ENCODE data around the gene RFK.

DNA sequence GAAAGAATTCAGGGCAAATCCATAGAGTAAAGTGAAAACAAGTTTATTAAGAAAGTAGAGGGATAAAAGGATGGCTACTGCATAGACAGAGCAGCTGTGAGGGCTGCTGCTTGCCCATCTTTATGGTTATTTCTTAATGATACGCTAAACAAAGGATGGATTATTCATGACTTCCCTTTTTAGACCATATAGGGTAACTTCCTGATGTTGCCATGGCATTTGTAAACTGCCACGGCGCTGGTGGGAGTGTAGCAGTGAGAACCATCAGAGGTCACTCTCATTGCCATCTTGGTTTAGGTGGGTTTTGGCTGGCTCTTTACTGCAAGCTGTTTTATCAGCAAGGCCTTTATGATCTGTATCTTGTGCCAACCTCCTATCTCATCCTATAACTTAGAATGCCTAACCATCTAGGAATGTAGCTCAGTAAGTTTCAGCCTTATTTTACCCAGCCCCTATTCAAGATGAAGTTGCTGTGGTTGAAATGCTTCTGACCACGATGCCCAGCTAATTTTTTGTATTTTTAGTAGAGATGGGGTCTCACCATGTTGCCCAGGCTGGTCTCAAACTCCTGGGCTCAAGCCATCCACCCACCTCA is 42.1 kb downstream of the RFK start:
- no peak for TF ChIP-seq POLR2A (IDR thresholded peaks at IDR 0.05)
- TF ChIP-seq, protein P1, sequence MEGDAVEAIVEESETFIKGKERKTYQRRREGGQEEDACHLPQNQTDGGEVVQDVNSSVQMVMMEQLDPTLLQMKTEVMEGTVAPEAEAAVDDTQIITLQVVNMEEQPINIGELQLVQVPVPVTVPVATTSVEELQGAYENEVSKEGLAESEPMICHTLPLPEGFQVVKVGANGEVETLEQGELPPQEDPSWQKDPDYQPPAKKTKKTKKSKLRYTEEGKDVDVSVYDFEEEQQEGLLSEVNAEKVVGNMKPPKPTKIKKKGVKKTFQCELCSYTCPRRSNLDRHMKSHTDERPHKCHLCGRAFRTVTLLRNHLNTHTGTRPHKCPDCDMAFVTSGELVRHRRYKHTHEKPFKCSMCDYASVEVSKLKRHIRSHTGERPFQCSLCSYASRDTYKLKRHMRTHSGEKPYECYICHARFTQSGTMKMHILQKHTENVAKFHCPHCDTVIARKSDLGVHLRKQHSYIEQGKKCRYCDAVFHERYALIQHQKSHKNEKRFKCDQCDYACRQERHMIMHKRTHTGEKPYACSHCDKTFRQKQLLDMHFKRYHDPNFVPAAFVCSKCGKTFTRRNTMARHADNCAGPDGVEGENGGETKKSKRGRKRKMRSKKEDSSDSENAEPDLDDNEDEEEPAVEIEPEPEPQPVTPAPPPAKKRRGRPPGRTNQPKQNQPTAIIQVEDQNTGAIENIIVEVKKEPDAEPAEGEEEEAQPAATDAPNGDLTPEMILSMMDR (IDR thresholded peaks at IDR 0.05): no peak
